Measurements from ENCODE around the gene ATF7IP. TPM values are rescaled to one million over a fixed set of nuclear protein-coding genes. Genes with fewer than 3 reads are reported as not detected.

ATF7IP gene
- total RNA-seq, 1 donor from 2014 or later = 46.4 TPM

- Histone ChIP-seq H3K9me3 (no peaks in the 10 kb centered on the region), H3K27ac (no peak overlapping the region), H3K36me3 (no peaks in the 10 kb centered on the region), H3K4me3 (no peak overlapping the region), H3K27me3 (no peaks in the 10 kb centered on the region), H3K4me1 (no peaks in the 10 kb centered on the region)
- intact Hi-C loops (cut with DNase I) = no loop called here
- no peak for TF ChIP-seq POLR2A (IDR thresholded peaks at IDR 0.05)
- TF ChIP-seq, protein P1, sequence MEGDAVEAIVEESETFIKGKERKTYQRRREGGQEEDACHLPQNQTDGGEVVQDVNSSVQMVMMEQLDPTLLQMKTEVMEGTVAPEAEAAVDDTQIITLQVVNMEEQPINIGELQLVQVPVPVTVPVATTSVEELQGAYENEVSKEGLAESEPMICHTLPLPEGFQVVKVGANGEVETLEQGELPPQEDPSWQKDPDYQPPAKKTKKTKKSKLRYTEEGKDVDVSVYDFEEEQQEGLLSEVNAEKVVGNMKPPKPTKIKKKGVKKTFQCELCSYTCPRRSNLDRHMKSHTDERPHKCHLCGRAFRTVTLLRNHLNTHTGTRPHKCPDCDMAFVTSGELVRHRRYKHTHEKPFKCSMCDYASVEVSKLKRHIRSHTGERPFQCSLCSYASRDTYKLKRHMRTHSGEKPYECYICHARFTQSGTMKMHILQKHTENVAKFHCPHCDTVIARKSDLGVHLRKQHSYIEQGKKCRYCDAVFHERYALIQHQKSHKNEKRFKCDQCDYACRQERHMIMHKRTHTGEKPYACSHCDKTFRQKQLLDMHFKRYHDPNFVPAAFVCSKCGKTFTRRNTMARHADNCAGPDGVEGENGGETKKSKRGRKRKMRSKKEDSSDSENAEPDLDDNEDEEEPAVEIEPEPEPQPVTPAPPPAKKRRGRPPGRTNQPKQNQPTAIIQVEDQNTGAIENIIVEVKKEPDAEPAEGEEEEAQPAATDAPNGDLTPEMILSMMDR (IDR thresholded peaks at IDR 0.05) = peak in 1 of 3 experiments; percentile 17
- TF ChIP-seq POLR2AphosphoS5 (IDR thresholded peaks at IDR 0.05; ENCODE audit: insufficient read depth in 1 of 2, low read depth in 1 of 2) = peak in 1 of 2 donors; percentile 72
- DNase-seq (ENCODE audit: extremely low spot score in 2 of 2) = no peak
Measured at GRCh38 chr12:14514154-14514842, 148.8 kb downstream of the ATF7IP start.

- H3K9me3 ChIP-seq = no peaks in the 10 kb centered on the region
- no peaks in the 10 kb centered on the region for H3K4me1 ChIP-seq
- no peaks in the 10 kb centered on the region for H3K36me3 ChIP-seq
- H3K27ac ChIP-seq = no peak overlapping the region
- intact Hi-C loops (cut with DNase I) = no loop called here
- peak in 1 of 2 donors; percentile 41 for TF ChIP-seq POLR2AphosphoS5 (IDR thresholded peaks at IDR 0.05; ENCODE audit: insufficient read depth in 1 of 2, low read depth in 1 of 2)
- TF ChIP-seq POLR2A (IDR thresholded peaks at IDR 0.05) = no peak
- H3K27me3 ChIP-seq = no peaks in the 10 kb centered on the region
- no peak overlapping the region for H3K4me3 ChIP-seq
- no peak for DNase-seq (ENCODE audit: extremely low spot score in 2 of 2)
Measured at GRCh38 chr12:14514946-14515345, 149.5 kb downstream of the ATF7IP start.

GRCh38 chr12:14521822-14522221 lies 156.3 kb downstream of the ATF7IP start:
- Histone ChIP-seq H3K4me3 (no peak overlapping the region), H3K9me3 (peaks cover 4% of the 10 kb centered on the region), H3K27ac (no peak overlapping the region), H3K36me3 (peaks cover 0 to 9% of the 10 kb centered on the region in 2 donors), H3K4me1 (no peaks in the 10 kb centered on the region), H3K27me3 (no peaks in the 10 kb centered on the region)
- TF ChIP-seq POLR2AphosphoS5 (IDR thresholded peaks at IDR 0.05; ENCODE audit: insufficient read depth in 1 of 2, low read depth in 1 of 2) (no peak), POLR2A (IDR thresholded peaks at IDR 0.05) (no peak)
- TF ChIP-seq, protein P1 (IDR thresholded peaks at IDR 0.05) = no peak
- intact Hi-C loops (cut with DNase I) = no loop called here
- no peak for DNase-seq (ENCODE audit: extremely low spot score in 2 of 2)

GRCh38 chr12:14525964-14526363 lies 160.5 kb downstream of the ATF7IP start:
- intact Hi-C loops (cut with DNase I) = no loop called here
- Histone ChIP-seq H3K27me3 (no peaks in the 10 kb centered on the region), H3K27ac (no peak overlapping the region), H3K4me3 (no peak overlapping the region), H3K4me1 (no peaks in the 10 kb centered on the region), H3K36me3 (peaks cover 0 to 9% of the 10 kb centered on the region in 2 donors), H3K9me3 (peaks cover 4% of the 10 kb centered on the region)
- TF ChIP-seq, protein P1 (IDR thresholded peaks at IDR 0.05) = no peak
- TF ChIP-seq POLR2A (IDR thresholded peaks at IDR 0.05) (no peak), POLR2AphosphoS5 (IDR thresholded peaks at IDR 0.05; ENCODE audit: insufficient read depth in 1 of 2, low read depth in 1 of 2) (no peak)
- no peak for DNase-seq (ENCODE audit: extremely low spot score in 2 of 2)

DNA sequence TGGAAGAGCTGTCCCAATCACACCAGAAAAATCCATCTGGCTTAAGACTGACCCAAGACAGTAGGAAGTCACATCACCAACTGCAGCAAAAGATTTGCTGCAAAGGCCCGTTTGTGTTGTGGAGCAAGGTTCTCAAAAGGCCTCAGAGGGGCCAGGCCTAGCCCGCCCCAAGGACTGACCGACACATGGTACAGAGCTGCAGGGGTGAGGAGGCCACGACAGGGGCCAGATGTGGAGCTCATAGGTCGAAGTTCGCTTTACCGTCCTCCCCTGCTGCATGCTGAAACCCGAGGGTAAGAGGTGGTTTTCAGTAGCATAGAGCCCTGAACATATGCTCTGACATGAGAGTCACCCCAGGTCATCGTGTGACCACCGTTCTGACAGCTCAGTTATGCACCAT lies 166.7 kb downstream of the ATF7IP start:
- Histone ChIP-seq H3K9me3 (no peaks in the 10 kb centered on the region), H3K36me3 (no peaks in the 10 kb centered on the region), H3K4me1 (no peaks in the 10 kb centered on the region), H3K4me3 (no peak overlapping the region), H3K27me3 (no peaks in the 10 kb centered on the region), H3K27ac (no peak overlapping the region)
- no peak for DNase-seq (ENCODE audit: extremely low spot score in 2 of 2)
- TF ChIP-seq POLR2A (IDR thresholded peaks at IDR 0.05) (no peak), POLR2AphosphoS5 (IDR thresholded peaks at IDR 0.05; ENCODE audit: insufficient read depth in 1 of 2, low read depth in 1 of 2) (no peak)
- TF ChIP-seq, protein P1 (IDR thresholded peaks at IDR 0.05) = no peak
- intact Hi-C loops (cut with DNase I) = no loop called here

Measured in vagina (tissue), 2 donors.